Activated CD8-positive, alpha-beta T cell treated with anti-CD3 and anti-CD28 coated beads for 36 hours (primary cell): Measurements from ENCODE around the gene HPGD. TPM values are rescaled to one million over a fixed set of nuclear protein-coding genes. Genes with fewer than 3 reads are reported as not detected.
A peak's percentile ranks its signal among the peaks of the same experiment; 100 is the strongest.

Experiments
- ATAC-seq: fragments of 200-7000 bp; cut with Tn5 transposase; one replicate; pipeline ENCODE4 v1.10.0; 2021; ENCODE audit warnings: mild to moderate bottlenecking, moderate library complexity
- CTCF ChIA-PET: fragments of 350-600 bp; sonication (Branson Sonifier 250); formaldehyde crosslinking; loops from one replicate; lab custom pipeline; 2021; ENCODE audit warnings: antibody characterized with exemption; lab: Charles Lee
- POLR2A ChIA-PET: fragments of 350-600 bp; sonication (Branson Sonifier 250); formaldehyde crosslinking; loops from one replicate; lab custom pipeline; 2021; ENCODE audit warnings: antibody characterized with exemption; lab: Charles Lee
- DNase-seq: peaks from one replicate; pipeline ENCODE4 v3.0.0-alpha.2; 2020
- H3K27ac Mint-ChIP-seq: one replicate; pipeline ENCODE4 v1.8.0; 2021; ENCODE audit warnings: mild to moderate bottlenecking, mixed read lengths
- H3K27me3 Mint-ChIP-seq: one replicate; pipeline ENCODE4 v1.8.0; 2021; ENCODE audit warnings: mixed read lengths
- H3K36me3 Mint-ChIP-seq: one replicate; pipeline ENCODE4 v1.8.0; 2021; ENCODE audit warnings: low read depth, mixed read lengths
- H3K4me1 Mint-ChIP-seq: one replicate; pipeline ENCODE4 v1.8.0; 2021; ENCODE audit warnings: low read depth, mixed read lengths
- H3K4me3 Mint-ChIP-seq: one replicate; pipeline ENCODE4 v1.8.0; 2021; ENCODE audit warnings: mild to moderate bottlenecking, moderate library complexity, mixed read lengths
- H3K9me3 Mint-ChIP-seq: one replicate; pipeline ENCODE4 v1.8.0; 2021; ENCODE audit warnings: mixed read lengths
- CTCF ChIP-seq: fragments of 200-600 bp; IDR thresholded peaks from one replicate; pipeline ENCODE4 v1.8.0; 2022; ENCODE audit warnings: antibody characterized with exemption, mild to moderate bottlenecking
- intact Hi-C: fragments of 100-400 bp; cut with micrococcal nuclease; formaldehyde crosslinking; loops from one replicate; pipeline ENCODE4 v1.10.0; 2022
- total RNA-seq, 2 experiments: library from RNA; stranded (reverse); gene quantifications; one replicate each; pipeline ENCODE4 v1.2.3, GENCODE V29; 2021

Gene HPGD
- total RNA-seq, 2 experiments from 2014 or later: 4.7 to 5.5 TPM

GRCh38 chr4:174521800-174522182 lies 497 bp downstream of the HPGD start:
- intact Hi-C loops: no loop called here
- Mint-ChIP-seq H3K27ac (peak overlapping the region; percentile 78), H3K27me3 (peaks cover 10% of the 10 kb centered on the region), H3K9me3 (no peaks in the 10 kb centered on the region), H3K4me3 (peak overlapping the region; percentile 77), H3K4me1 (peaks cover 21% of the 10 kb centered on the region), H3K36me3 (no peaks in the 10 kb centered on the region)
- POLR2A ChIA-PET: interaction anchor here (1.0 to 1.6 kb wide), 3 partner anchors 15 to 119 kb away, joined by 3 to 5 read pairs (median 5); no protein-coding TSS in a partner anchor
- CTCF ChIA-PET: interaction anchor here (1.0 kb wide), 2 partner anchors 9 to 110 kb away, joined by 3 read pairs; no protein-coding TSS in a partner anchor
- DNase-seq (peak; percentile 21), ATAC-seq (peak; percentile 21)
- TF ChIP-seq CTCF: no peak

GRCh38 chr4:174520660-174521059 lies 1.6 kb downstream of the HPGD start:
- H3K36me3 Mint-ChIP-seq: no peaks in the 10 kb centered on the region
- CTCF ChIA-PET: no interaction called here
- H3K9me3 Mint-ChIP-seq: no peaks in the 10 kb centered on the region
- intact Hi-C loops: no loop called here
- no peak for DNase-seq
- no peak for TF ChIP-seq CTCF
- H3K4me1 Mint-ChIP-seq: peaks cover 24% of the 10 kb centered on the region
- no peak overlapping the region for H3K27ac Mint-ChIP-seq
- H3K4me3 Mint-ChIP-seq: no peak overlapping the region
- no peak for ATAC-seq
- POLR2A ChIA-PET: no interaction called here
- H3K27me3 Mint-ChIP-seq: peaks cover 10% of the 10 kb centered on the region

- no peak overlapping the region for H3K4me3 Mint-ChIP-seq
- no peaks in the 10 kb centered on the region for H3K9me3 Mint-ChIP-seq
- no peak for TF ChIP-seq CTCF
- H3K4me1 Mint-ChIP-seq: peaks cover 16% of the 10 kb centered on the region
- no peak overlapping the region for H3K27ac Mint-ChIP-seq
- ATAC-seq (no peak), DNase-seq (no peak)
- ChIA-PET POLR2A (no interaction called here), CTCF (no interaction called here)
- intact Hi-C loops: no loop called here
- H3K27me3 Mint-ChIP-seq: peaks cover 3% of the 10 kb centered on the region
- H3K36me3 Mint-ChIP-seq: no peaks in the 10 kb centered on the region
Measured at GRCh38 chr4:174517502-174518445, 4.5 kb downstream of the HPGD start.

- DNase-seq (no peak), ATAC-seq (no peak)
- no peak for TF ChIP-seq CTCF
- intact Hi-C loops: no loop called here
- Mint-ChIP-seq H3K4me3 (no peak overlapping the region), H3K27ac (no peak overlapping the region), H3K36me3 (no peaks in the 10 kb centered on the region), H3K4me1 (peaks cover 13% of the 10 kb centered on the region), H3K9me3 (no peaks in the 10 kb centered on the region), H3K27me3 (no peaks in the 10 kb centered on the region)
- CTCF ChIA-PET: no interaction called here
- POLR2A ChIA-PET: interaction anchor here (0.6 kb wide), 1 partner anchor 134 kb away, joined by 3 read pairs; no protein-coding TSS in a partner anchor
Measured at GRCh38 chr4:174516794-174517193, 5.5 kb downstream of the HPGD start.

GRCh38 chr4:174516345-174516744 lies 5.9 kb downstream of the HPGD start:
- peaks cover 9% of the 10 kb centered on the region for H3K4me1 Mint-ChIP-seq
- H3K9me3 Mint-ChIP-seq: no peaks in the 10 kb centered on the region
- H3K36me3 Mint-ChIP-seq: no peaks in the 10 kb centered on the region
- DNase-seq: no peak
- no peak for TF ChIP-seq CTCF
- POLR2A ChIA-PET: no interaction called here
- intact Hi-C loops: no loop called here
- no peak for ATAC-seq
- no peak overlapping the region for H3K4me3 Mint-ChIP-seq
- H3K27ac Mint-ChIP-seq: no peak overlapping the region
- no peaks in the 10 kb centered on the region for H3K27me3 Mint-ChIP-seq
- CTCF ChIA-PET: no interaction called here
